Germinal center (tissue), 1 donor: ENCODE results near the gene LTBP1.
A peak's percentile ranks its signal among the peaks of the same experiment; 100 is the strongest.

Source experiments
- DNase-seq: peaks from one replicate; pipeline ENCODE4 v3.0.0; 2012; ENCODE audit warnings: mixed read lengths, low spot score

LTBP1 gene

GRCh38 chr2:33204945-33205344, 258.2 kb downstream of the LTBP1 start:
- DNase-seq = no peak

DNA sequence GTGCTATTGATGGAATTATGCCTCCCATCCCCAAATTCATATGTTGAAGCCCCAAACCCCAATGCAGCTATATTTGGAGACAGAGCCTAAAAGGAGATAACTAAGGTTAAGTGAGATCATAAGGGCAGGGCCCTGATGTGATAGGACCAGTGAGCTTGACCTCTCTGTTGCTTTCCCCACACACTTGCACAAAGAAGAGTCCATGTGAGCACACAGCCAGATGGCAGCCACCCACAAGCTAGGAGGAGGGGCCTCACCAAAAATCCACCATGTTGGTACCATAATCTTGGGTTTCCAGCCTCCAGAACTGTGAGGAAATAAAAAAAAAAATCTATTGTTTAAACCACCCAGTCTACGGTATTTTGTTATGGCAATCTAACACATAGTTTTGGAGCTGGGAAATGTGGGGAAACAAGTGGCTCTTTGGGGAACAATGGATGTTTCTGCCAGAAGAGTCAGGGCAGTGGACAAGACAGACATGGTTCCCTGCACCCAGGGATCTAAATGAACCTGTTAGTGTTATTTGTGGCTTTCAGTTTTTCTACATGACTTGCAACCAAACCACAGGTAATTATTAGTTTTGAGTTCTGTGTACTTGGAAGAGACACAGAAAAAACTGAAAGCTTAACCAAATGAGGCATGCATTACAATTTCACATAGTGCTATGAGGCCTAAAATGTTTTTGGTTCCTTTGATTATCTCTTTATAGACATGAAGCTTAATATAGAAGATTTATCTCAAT, 259.1 kb downstream of the LTBP1 start:
- peak; percentile 30 for DNase-seq

GRCh38 chr2:33207151-33207740, 260.5 kb downstream of the LTBP1 start:
- DNase-seq = no peak

GRCh38 chr2:33208400-33208799, 261.6 kb downstream of the LTBP1 start:
- DNase-seq = no peak

DNA sequence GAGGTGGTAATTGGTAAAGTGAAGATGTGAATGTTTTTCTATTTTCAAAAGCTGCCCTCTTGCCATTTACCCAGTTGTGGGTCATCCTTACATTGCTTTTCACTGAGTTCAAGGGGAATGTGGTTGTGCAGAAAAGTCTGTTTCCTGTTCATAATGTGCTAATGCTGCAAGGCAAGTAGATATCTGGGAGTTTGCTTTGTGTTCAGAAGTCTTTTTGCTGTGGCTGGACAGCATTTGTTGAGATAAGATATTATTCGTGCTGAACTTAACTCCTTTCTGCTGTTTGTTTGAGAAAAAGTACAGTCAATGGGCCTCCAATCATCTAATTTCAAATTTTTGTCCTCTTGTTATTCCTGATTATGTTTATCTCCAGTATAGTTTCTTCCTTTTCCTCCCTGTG, 263.2 kb downstream of the LTBP1 start:
- no peak for DNase-seq

- DNase-seq = no peak
Measured at GRCh38 chr2:33210626-33211025, 263.9 kb downstream of the LTBP1 start.

DNA sequence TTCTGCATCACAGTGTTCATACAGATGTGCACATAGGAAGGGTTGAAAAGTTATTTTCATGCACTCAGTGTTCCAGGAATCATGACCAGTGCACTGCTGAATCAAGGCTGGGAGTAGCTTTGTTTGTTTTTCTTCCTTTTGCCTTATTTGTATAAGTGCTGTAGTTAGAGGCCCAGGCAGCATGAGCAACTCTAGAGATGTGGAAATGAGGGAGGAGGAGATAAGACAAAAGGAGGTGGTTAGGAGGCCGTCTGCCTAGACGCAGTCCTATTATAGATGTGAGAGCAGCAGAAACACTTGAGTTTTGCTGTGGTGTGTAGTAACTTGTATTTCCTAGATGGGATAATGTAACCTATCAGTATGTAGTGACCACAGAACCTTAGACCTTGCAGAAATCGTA, 265.4 kb downstream of the LTBP1 start:
- DNase-seq = no peak

DNA sequence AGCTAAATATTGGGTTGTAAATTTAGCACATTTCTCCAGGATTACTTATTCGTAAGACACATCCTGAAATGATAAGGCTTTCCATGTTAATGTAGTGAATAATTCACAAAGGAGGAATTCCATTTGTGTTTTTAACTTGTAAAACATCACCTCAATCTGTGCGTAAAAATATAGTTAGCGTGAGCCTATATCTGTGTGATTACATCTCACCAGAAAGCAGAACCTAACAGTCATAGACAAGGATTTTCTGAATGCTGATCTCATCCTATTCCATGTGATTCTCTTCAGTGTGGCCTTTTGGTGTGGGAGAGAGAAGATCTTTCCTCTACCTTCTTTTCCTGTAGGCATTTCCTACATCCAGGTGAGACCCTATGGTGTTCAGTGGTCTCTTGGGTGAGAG, 266.5 kb downstream of the LTBP1 start:
- DNase-seq = no peak

DNA sequence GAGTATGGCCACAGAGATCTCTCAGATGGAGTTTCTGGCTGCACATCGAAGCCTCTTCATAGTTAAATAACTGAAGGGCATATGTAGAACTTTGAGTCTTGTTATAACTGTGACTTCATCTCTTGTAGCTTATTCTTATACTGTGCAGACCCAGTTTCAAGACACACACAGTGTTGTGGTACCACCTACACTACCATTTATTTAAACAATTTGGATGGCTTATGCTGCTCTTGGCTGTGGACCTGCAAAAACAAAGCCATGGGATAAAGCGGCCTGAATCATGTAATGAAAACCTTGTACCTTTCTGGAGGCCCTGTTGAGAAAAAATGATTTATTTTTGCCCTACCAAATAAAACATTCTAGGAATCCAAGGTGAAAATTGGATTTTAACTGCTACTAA, 266.9 kb downstream of the LTBP1 start:
- DNase-seq = no peak

- peak; percentile 56 for DNase-seq
Measured at GRCh38 chr2:33214436-33214835, 267.7 kb downstream of the LTBP1 start.

- DNase-seq = peak; percentile 29
Measured at GRCh38 chr2:33214857-33215256, 268.1 kb downstream of the LTBP1 start.

GRCh38 chr2:33215299-33215698, 268.5 kb downstream of the LTBP1 start:
- DNase-seq = no peak

DNA sequence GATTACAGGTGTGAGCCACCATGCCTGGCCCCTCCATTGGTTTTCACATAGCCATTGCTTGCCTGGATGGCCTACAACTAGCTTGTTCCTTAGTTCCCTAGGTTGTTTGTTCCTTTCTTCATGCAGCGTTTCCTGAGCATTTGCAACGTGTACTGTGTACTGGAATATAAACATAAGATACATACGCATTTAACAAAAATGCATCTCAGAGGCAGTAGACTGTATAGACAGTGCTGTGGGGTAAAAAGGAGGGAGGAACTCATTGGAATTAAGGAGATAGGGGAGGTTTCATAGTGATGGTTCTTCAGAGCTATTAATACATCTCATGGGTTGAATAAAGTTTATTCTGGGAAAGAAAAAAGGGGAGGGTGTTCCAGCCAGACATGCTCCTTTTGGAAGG, 269.2 kb downstream of the LTBP1 start:
- no peak for DNase-seq

DNA sequence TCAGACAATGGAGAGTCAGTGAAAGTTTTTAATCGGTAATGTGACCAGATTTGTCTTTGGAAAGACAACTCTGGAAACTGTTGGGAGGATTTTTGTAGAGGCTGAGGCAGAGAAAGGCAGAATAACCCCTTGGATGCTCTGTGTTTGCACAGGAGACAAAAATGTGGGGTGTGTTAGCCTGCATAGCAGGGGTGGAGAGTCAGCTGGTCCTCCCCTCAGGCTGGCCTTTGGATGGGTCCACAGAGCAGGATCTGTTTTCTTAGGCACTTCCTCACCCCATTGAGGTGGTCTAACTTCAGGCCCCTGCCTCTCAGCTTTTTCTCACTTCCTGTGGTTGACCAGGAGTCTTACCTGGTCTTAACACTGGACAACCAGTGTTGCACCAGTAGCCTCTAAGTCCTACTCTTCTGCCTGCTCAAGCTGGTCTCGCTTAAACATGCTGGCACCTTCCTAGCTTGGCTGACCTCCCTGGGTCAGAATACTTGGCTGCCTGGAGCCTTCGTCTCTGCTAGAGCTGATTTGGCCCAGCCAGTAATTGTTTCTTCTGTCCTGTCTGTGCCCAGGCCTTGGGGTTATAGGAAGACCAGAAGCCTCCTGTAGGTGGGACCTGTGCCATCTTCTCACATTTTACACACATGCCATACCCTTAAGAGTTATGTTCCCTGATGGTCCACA, 269.9 kb downstream of the LTBP1 start:
- no peak for DNase-seq

DNA sequence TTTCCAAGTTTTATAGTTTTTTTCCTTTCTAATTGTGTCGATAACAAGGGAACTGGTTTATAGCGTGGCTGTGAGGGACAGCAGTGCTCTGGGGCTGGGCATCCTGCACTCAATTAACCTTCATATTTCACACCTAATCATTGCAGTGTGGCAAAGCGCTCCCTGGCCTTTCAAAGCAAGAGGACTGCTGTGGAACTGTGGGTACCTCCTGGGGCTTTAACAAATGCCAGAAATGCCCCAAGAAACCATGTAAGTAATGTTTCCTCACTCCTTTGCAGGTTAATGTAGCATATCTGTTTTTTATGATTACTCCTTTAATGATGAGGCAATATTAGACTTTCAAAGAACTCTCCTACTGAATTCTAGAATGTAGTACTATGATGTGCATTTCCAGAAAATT, 270.7 kb downstream of the LTBP1 start:
- no peak for DNase-seq

DNA sequence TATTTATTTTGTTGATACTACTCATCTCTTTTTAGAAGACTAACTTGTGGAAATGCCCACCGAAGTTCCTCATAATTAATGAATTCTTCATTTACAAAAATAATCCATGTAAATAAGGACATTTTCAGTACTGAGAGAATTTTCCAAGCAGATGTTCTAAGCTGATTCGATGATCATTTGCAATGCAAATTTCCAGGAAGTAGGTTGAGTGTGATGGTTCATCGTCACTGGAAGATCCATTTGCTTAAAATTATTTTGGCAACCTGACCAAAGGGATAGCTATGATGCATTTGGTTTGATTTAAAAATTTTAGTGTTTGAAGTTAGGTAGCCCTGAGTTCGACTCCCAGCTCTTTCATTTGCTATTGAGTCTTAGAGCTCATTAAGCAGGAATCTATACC, 272.4 kb downstream of the LTBP1 start:
- DNase-seq = no peak

GRCh38 chr2:33219850-33220275, 273.1 kb downstream of the LTBP1 start:
- DNase-seq = no peak

DNA sequence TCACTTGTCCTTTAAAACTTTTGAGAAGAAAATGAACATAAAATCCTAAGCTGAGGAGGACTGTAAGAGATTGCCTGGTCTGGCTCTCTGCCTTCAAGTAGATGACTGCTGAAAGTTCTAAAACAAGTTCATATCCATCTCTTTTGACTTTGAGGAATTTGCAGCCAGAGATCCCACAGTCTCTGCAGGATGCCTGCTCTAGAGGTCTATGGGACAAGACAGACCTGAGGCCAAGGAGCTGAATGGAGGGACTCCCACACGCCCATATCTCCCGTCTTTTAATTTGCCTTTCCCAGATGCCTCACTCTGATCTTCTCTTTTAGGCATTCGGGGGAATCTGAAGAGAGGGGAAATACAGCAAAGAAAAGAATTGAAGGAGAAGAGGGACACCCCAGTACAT, 273.8 kb downstream of the LTBP1 start:
- no peak for DNase-seq

DNA sequence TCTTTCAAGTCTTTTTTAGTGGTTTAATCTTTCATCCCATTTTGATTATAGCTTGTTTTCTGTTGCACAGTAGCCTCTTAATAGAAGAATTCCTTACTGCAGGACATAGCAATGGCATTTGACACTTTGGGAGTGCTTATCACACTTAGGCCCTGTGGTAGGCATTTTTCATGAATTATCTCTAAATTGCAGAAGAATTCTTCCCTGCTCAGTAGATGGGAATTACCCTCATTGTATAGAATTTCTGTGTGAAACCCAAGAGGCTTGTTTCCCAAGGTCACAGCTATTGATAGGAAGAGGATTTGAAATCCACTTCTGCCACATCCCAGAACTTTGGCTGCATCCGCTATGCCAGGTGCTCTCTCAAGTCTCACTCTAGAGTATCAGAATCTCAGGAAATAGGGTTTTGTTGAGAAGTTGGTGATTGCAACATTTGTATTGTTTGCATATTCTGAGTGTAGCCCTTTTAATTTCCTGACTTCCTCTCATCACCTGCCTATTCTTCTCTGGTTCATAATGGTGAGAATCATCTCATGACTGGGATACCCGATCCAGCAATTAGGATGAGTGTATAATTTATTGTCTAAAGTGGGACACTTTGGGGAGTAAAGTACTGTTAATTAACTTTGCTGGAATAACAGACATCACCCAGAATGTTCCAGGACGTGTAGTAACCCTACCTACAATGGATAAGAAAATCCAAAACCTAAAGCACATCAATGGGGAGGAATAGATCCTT, 274.5 kb downstream of the LTBP1 start:
- DNase-seq = no peak

- no peak for DNase-seq
Measured at GRCh38 chr2:33222309-33222708, 275.6 kb downstream of the LTBP1 start.

DNA sequence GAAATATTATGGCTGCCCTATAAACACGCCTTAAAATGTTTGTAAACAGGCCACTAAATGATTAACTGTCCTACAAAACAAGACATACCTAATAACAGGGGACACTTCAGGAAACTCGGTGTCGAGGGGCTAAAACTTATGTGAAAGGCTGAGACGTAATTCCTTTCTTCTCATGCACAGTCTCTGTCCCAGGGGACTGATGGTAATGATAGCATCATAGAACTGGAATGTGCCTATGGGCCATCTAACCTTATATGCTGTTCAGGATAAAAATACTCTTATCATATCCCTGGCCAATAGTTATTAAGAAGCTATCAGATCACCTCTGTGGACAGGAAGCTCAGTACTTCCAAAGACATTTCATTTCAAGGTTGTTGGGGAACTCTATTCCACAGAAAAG, 277.1 kb downstream of the LTBP1 start:
- no peak for DNase-seq

DNA sequence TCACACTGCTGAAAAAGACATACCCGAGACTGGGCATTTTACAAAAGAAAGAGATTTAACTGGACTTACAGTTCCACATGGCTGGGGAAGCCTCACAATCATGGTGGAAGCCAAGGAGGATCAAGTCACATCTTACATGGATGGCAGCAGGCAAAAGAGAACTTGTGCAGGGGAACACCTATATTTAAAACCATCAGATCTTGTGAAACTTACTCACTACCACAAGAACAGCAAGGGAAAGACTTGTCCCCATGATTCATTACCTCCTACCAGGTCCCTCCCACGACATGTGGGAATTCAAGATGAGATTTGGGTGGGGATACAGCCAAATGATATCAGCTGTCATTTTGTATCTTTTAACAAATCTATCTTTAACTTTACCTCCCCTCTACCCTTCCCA, 278.6 kb downstream of the LTBP1 start:
- DNase-seq = no peak

DNA sequence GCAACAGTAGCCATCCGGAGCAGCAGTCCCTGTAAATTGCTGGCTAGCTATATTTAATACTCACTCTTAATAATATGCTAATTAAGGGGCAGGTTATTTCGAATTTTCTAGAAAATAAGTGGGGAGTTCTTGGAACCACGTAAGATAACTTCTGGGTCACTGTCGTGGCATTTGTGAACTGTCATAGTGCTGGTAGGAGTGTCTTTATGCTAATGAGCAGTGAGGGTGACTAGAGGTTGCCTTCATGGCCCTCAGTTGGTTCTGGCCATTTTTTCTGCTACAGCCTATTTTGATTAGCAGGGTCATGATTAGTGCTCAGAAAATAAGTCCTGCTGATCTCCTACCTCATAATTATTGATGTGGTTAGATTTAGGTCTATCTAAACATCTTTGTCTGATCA, 279.8 kb downstream of the LTBP1 start:
- no peak for DNase-seq
